Measurements from ENCODE around the gene EYS.
"Not testable (repeated sequence)": the region's sequence is repeated elsewhere in the genome, so short reads cannot be mapped to it uniquely, and the experiment has no call there.

The EYS gene

DNA sequence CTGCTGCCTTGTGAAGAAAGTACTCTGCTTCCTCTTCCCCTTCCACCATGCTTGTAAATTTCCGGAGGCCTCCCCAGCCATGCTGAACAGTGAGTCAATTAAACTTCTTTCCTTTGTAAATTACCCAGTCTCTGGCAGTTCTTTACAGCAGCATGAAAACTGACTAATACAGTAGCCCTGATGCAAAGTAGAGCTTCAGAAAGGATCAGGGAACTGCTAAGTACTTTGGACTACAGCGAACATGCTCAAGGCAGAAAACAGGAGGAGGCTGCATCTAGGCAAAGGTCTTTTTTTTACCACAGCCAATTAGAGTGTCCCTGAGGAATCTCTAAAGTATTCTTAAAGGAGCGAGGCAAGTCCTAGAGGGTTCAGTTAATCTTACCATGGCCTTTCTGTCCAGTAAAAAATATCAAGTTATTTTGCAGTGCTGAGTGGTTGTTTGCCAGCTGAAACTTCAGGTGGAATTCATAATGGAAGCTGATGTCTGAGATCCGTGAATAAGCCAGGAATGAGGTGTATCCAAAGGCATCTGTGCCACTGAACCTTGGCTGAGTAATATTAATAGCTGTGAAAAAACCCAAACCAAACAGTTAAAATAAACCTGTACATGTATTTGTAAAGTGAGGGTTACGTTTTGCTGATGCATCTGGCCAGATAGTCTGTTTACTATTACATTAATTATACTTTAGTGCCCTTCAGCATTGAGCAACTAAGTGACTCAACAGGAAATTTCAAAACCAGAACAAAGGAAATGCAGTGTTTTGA, 1901.0 kb downstream of the EYS start:
- H3K4me3 ChIP-seq (ENCODE audit: low read depth, low read length): no peak overlapping the region
- DNase-seq (ENCODE audit: low read depth): no peak
- TF ChIP-seq CTCF (IDR thresholded peaks at IDR 0.05; ENCODE audit: insufficient read depth, low read depth, low read length, missing control alignments): no peak

GRCh38 chr6:63805345-63805744, 1901.7 kb downstream of the EYS start:
- no peak for DNase-seq (ENCODE audit: low read depth)
- H3K4me3 ChIP-seq (ENCODE audit: low read depth, low read length): no peak overlapping the region
- TF ChIP-seq CTCF (IDR thresholded peaks at IDR 0.05; ENCODE audit: insufficient read depth, low read depth, low read length, missing control alignments): no peak

DNA sequence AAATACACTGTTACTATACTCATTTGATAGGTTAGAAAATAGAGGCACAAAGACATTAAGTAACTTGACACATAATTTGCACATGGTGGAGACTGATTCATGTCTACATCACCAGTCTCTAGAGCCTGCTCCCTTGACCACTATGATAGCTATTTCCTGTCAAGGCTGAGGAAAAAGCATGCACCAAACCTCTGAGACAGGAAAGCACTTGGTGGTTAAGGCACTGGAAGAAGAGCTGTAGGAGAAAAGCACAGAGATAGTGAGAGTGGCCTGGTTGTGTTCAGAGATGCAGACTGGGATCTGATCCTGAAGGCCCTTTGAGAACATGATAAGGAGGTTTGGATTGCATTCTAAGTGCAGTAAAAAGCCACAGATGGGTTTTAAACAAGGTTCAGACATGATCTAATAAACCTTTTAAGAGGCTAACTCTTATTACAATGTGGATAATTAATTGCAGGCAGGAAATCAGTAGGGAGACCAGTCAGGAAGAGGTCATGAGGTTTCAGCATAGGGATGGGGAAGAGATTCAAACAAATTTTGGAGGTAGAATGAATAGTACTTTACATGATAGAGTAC, 1902.6 kb downstream of the EYS start:
- TF ChIP-seq CTCF (IDR thresholded peaks at IDR 0.05; ENCODE audit: insufficient read depth, low read depth, low read length, missing control alignments): no peak
- H3K4me3 ChIP-seq (ENCODE audit: low read depth, low read length): no peak overlapping the region
- no peak for DNase-seq (ENCODE audit: low read depth)

- H3K4me3 ChIP-seq (ENCODE audit: low read depth, low read length): no peak overlapping the region
- no peak for TF ChIP-seq CTCF (IDR thresholded peaks at IDR 0.05; ENCODE audit: insufficient read depth, low read depth, low read length, missing control alignments)
- no peak for DNase-seq (ENCODE audit: low read depth)
Observed at GRCh38 chr6:63803371-63803770, 1903.7 kb downstream of the EYS start.

DNA sequence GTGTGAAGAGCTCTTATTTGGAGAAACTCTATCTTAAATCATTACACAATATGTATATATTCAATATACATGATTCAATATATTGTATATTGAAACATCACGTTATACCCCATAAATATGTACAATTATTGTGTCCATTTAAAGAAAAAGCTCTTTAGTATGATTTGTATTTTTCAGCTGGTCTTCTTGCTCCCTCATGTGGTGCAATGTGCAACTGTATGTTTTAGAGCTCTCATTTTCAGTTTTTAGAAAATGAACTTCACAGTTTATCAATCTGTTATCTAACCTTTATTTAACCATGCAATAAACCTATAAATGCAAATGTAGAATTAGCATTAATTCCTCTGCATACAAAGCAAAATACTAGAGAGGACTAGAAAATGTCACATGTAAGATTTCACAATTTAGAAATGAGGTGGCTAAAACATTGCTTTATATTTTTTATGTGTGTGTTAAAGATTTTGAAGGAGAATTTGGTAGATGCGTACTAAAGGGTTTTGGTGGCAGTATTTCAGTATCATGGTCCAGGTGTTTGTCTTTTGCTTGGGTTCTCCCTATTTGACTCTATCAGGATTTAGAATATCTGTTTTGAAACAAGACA, 1904.3 kb downstream of the EYS start:
- TF ChIP-seq CTCF (IDR thresholded peaks at IDR 0.05; ENCODE audit: insufficient read depth, low read depth, low read length, missing control alignments): peak; percentile 56
- no peak overlapping the region for H3K4me3 ChIP-seq (ENCODE audit: low read depth, low read length)
- DNase-seq (ENCODE audit: low read depth): peak; percentile 29

GRCh38 chr6:63800386-63800785, 1906.6 kb downstream of the EYS start:
- DNase-seq (ENCODE audit: low read depth); H3K4me3 ChIP-seq (ENCODE audit: low read depth, low read length): not testable (repeated sequence)

DNA sequence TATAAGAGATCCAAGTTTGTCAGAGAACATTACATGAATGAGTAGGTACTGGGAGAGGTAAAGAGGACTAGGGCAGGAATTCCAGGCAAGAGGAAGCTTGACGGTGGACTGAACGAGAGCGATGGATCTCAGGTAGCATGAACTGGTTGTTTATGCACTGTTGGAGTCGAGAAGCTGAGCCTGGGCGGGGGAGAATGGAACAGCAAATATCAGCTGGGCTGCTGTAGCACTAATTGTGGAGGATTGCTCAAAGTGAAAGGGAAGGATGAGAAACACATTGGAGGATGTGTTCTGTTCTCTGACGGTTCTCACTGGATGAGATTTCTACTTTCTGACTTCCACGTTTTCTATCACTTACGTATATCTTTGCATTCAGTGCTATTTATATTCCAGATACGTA, 1907.2 kb downstream of the EYS start:
- no peak for TF ChIP-seq CTCF (IDR thresholded peaks at IDR 0.05; ENCODE audit: insufficient read depth, low read depth, low read length, missing control alignments)
- no peak overlapping the region for H3K4me3 ChIP-seq (ENCODE audit: low read depth, low read length)
- no peak for DNase-seq (ENCODE audit: low read depth)
